OCI-LY1 (cell line): Measurements from ENCODE around the gene HPS4.

Experiments
- H2AFZ ChIP-seq: fragments of 200-600 bp; sonication (generic), shearing (Covaris generic); 2 replicates; pipeline ENCODE4 v1.6.0; 2014; ENCODE audit warnings: antibody characterized with exemption, mild to moderate bottlenecking, low read length
- H3F3A ChIP-seq: fragments of 200-600 bp; sonication (generic), shearing (Covaris generic); 2 replicates; pipeline ENCODE4 v1.6.0; 2014; ENCODE audit warnings: mild to moderate bottlenecking, antibody characterized with exemption, low read length, moderate library complexity; ENCODE audit not compliant: insufficient read depth
- H3K27ac ChIP-seq: fragments of 200-600 bp; sonication (generic); 2 replicates; pipeline ENCODE4 v1.5.1; 2014; ENCODE audit warnings: low read length, mixed run types, mild to moderate bottlenecking, low read depth; ENCODE audit not compliant: poor library complexity, severe bottlenecking
- H3K27me3 ChIP-seq: fragments of 200-600 bp; sonication (generic); 2 replicates; pipeline ENCODE4 v1.6.0; 2014; ENCODE audit warnings: antibody characterized with exemption, mild to moderate bottlenecking, low read length, moderate library complexity; ENCODE audit not compliant: insufficient read depth
- H3K36me3 ChIP-seq: fragments of 200-600 bp; sonication (generic); 2 replicates; pipeline ENCODE4 v1.6.1; 2014; ENCODE audit warnings: mild to moderate bottlenecking, antibody characterized with exemption, low read length, moderate library complexity, mixed read lengths; ENCODE audit not compliant: insufficient read depth
- H3K4me1 ChIP-seq: fragments of 200-600 bp; sonication (generic); 2 replicates; pipeline ENCODE4 v1.5.1; 2014; ENCODE audit warnings: mild to moderate bottlenecking, low read length, moderate library complexity; ENCODE audit not compliant: insufficient read depth, severe bottlenecking
- H3K4me2 ChIP-seq: fragments of 200-600 bp; sonication (generic), shearing (Covaris generic); 2 replicates; pipeline ENCODE4 v1.6.1; 2014; ENCODE audit warnings: low read length
- H3K4me3 ChIP-seq: fragments of 200-600 bp; sonication (generic); 2 replicates; pipeline ENCODE4 v1.5.1; 2014; ENCODE audit warnings: low read length, low read depth, mild to moderate bottlenecking, mixed read lengths; ENCODE audit not compliant: poor library complexity, severe bottlenecking
- H3K79me2 ChIP-seq: fragments of 200-600 bp; shearing (Covaris generic); 2 replicates; pipeline ENCODE4 v1.6.1; 2016; ENCODE audit warnings: mixed run types, low read length, mixed read lengths; ENCODE audit not compliant: insufficient read depth
- H3K9ac ChIP-seq: fragments of 200-600 bp; sonication (generic), shearing (Covaris generic); 2 replicates; pipeline ENCODE4 v1.6.1; 2014; ENCODE audit warnings: mild to moderate bottlenecking, low read length, mixed read lengths
- H3K9me2 ChIP-seq: fragments of 200-600 bp; sonication (generic), shearing (Covaris generic); 2 replicates; pipeline ENCODE4 v1.6.1; 2014; ENCODE audit warnings: low read depth, mild to moderate bottlenecking, low read length, mixed read lengths
- H3K9me3 ChIP-seq: fragments of 200-600 bp; shearing (Covaris generic); 2 replicates; pipeline ENCODE4 v1.6.1; 2014; ENCODE audit warnings: low read length, mixed read lengths
- H4K20me1 ChIP-seq: fragments of 200-600 bp; sonication (generic), shearing (Covaris generic); 2 replicates; pipeline ENCODE4 v1.6.0; 2016; ENCODE audit warnings: mild to moderate bottlenecking, low read length; ENCODE audit not compliant: insufficient read depth
- EZH2 ChIP-seq: fragments of 200-600 bp; sonication (generic), shearing (Covaris generic); IDR thresholded peaks from 2 replicates; pipeline ENCODE4 v1.8.0; 2017; ENCODE audit warnings: borderline replicate concordance, mixed run types, mild to moderate bottlenecking, antibody characterized with exemption, low read length, moderate library complexity, mixed read lengths
- TF ChIP-seq, protein P1 (sequence below): fragments of 200-600 bp; sonication (generic), shearing (Covaris generic); IDR thresholded peaks from 2 replicates; pipeline ENCODE4 v1.5.1; 2017; ENCODE audit warnings: mild to moderate bottlenecking, antibody characterized with exemption, low read length, moderate library complexity, mixed read lengths

Gene HPS4

GRCh38 chr22:26480611-26480932 lies 3.0 kb downstream of the HPS4 start:
- H3K4me1 ChIP-seq, result peaks cover 71% of the 10 kb centered on the region

GRCh38 chr22:26479792-26480610 lies 3.6 kb downstream of the HPS4 start:
- Histone ChIP-seq H3K4me2 (peak overlapping the region; percentile 86), H3K9me3 (no peaks in the 10 kb centered on the region), H3K79me2 (peaks cover 42% of the 10 kb centered on the region), H3K36me3 (peaks cover 37% of the 10 kb centered on the region; the same call in 1 of the 2 replicates), H3F3A (peaks cover 8% of the 10 kb centered on the region; the same call in 1 of the 2 replicates), H3K4me3 (peak overlapping the region; percentile 88), H2AFZ (peak overlapping the region; percentile 3; the same call in 1 of the 2 replicates), H3K27me3 (no peaks in the 10 kb centered on the region), H3K4me1 (peaks cover 65% of the 10 kb centered on the region), H3K9me2 (no peaks in the 10 kb centered on the region), H3K27ac (peak overlapping the region; percentile 94), H3K9ac (peak overlapping the region; percentile 90), H4K20me1 (no peaks in the 10 kb centered on the region)
- no peak for TF ChIP-seq EZH2
- TF ChIP-seq, protein P1, sequence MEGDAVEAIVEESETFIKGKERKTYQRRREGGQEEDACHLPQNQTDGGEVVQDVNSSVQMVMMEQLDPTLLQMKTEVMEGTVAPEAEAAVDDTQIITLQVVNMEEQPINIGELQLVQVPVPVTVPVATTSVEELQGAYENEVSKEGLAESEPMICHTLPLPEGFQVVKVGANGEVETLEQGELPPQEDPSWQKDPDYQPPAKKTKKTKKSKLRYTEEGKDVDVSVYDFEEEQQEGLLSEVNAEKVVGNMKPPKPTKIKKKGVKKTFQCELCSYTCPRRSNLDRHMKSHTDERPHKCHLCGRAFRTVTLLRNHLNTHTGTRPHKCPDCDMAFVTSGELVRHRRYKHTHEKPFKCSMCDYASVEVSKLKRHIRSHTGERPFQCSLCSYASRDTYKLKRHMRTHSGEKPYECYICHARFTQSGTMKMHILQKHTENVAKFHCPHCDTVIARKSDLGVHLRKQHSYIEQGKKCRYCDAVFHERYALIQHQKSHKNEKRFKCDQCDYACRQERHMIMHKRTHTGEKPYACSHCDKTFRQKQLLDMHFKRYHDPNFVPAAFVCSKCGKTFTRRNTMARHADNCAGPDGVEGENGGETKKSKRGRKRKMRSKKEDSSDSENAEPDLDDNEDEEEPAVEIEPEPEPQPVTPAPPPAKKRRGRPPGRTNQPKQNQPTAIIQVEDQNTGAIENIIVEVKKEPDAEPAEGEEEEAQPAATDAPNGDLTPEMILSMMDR, result no peak

More at GRCh38 chr22:26480611-26480932, 3.0 kb downstream of the HPS4 start:
- Histone ChIP-seq H4K20me1 (no peaks in the 10 kb centered on the region), H3K27me3 (no peaks in the 10 kb centered on the region), H2AFZ (no peak overlapping the region), H3K4me2 (peak overlapping the region; percentile 86), H3K9ac (peak overlapping the region; percentile 90), H3K9me2 (no peaks in the 10 kb centered on the region), H3K79me2 (peaks cover 47% of the 10 kb centered on the region), H3K27ac (peak overlapping the region; percentile 94), H3K4me3 (peak overlapping the region; percentile 88), H3K9me3 (no peaks in the 10 kb centered on the region), H3K36me3 (peaks cover 34% of the 10 kb centered on the region; the same call in 1 of the 2 replicates), H3F3A (peaks cover 8% of the 10 kb centered on the region; the same call in 1 of the 2 replicates)
- TF ChIP-seq EZH2, result no peak
- TF ChIP-seq, protein P1, result no peak

DNA sequence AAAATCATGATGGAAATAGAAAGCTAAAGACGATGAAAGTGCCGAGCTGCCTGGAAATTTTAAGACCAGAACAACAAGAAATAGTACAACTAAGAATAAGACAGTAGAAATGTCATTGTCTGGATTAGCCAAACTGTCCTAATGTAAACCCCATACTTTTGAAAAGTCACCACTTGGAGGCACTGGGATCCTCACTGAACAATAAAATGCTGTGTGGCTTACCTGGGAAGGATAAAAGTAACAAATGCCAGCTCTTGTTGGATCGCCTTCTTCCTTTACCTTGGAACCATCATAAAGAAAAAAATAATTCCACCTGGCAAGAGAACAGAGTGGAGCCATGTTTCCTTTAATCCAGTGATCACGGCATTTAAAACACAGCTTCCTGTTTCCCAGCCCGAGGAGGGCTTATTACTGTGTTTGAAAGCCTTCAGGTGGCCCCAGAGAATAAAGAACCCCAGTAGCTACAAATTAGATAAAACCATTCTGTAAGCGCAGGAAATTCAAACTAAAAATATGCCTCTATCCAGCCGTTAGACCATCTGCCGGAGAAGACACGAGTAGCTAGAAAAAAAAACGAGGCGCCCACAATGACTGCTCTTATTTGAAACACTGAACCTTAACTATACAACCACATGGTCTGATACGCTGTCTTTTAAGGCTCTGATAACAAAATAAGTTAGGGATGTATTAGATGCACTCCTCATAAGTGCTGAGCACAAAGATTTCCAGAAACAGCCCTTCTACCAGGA lies 4.4 kb downstream of the HPS4 start:
- peak overlapping the region; percentile 94 for H3K27ac ChIP-seq
- H3K9me2 ChIP-seq, result no peaks in the 10 kb centered on the region
- H3F3A ChIP-seq, result peaks cover 8% of the 10 kb centered on the region; the same call in 1 of the 2 replicates
- H3K9ac ChIP-seq, result peak overlapping the region; percentile 90
- H3K27me3 ChIP-seq, result no peaks in the 10 kb centered on the region
- no peaks in the 10 kb centered on the region for H4K20me1 ChIP-seq
- peaks cover 43% of the 10 kb centered on the region; the same call in 1 of the 2 replicates for H3K36me3 ChIP-seq
- peaks cover 34% of the 10 kb centered on the region for H3K79me2 ChIP-seq
- H3K9me3 ChIP-seq, result no peaks in the 10 kb centered on the region
- H3K4me2 ChIP-seq, result peak overlapping the region; percentile 86
- peaks cover 59% of the 10 kb centered on the region for H3K4me1 ChIP-seq
- no peak for TF ChIP-seq EZH2
- TF ChIP-seq, protein P1, result peak; percentile 19; the same call in 1 of the 2 replicates
- peak overlapping the region; percentile 88 for H3K4me3 ChIP-seq
- H2AFZ ChIP-seq, result peak overlapping the region; percentile 3
